GM12878 (cell line): ENCODE data around the gene WDR59.

Experiments used
- ATF7 ChIP-seq: fragments of 450-650 bp; IDR thresholded peaks from 2 replicates; pipeline ENCODE4 v1.6.1; 2016; ENCODE audit warnings: low read depth, mild to moderate bottlenecking
- CEBPB ChIP-seq, 2 experiments: fragments of 150-350 bp in 1 of 2; IDR thresholded peaks; 2 replicates each; pipeline ENCODE4 v1.6.1; 2012 to 2014; ENCODE audit warnings: low read depth in 2 of 2, low read length in 2 of 2, borderline replicate concordance in 1 of 2, inconsistent platforms in 1 of 2
- CREM ChIP-seq: IDR thresholded peaks from 2 replicates; pipeline ENCODE4 v1.6.1; 2014; ENCODE audit warnings: antibody characterized with exemption, low read depth
- CTCF ChIP-seq, 3 experiments: IDR thresholded peaks in 2 of 3; conservative IDR thresholded peaks in 1 of 3; 2 replicates each; pipeline ENCODE4 v1.5.1; 2011; ENCODE audit warnings: low read depth in 3 of 3, low read length in 3 of 3, mild to moderate bottlenecking in 3 of 3, control low read depth in 2 of 3, moderate library complexity in 2 of 3, inconsistent platforms in 1 of 3, mixed read lengths in 1 of 3; ENCODE audit not compliant: control insufficient read depth in 2 of 3, insufficient read depth in 1 of 3; ENCODE audit errors: extremely low read depth in 1 of 3
- DPF2 ChIP-seq: fragments of 450-650 bp; IDR thresholded peaks from 2 replicates; pipeline ENCODE4 v1.6.1; 2017; ENCODE audit warnings: mild to moderate bottlenecking
- EZH2 ChIP-seq: IDR thresholded peaks from 2 replicates; pipeline ENCODE4 v1.6.1; 2012; ENCODE audit warnings: low read depth, mild to moderate bottlenecking, control low read depth, inconsistent platforms, low read length, borderline replicate concordance; ENCODE audit not compliant: control insufficient read depth
- MLLT1 ChIP-seq: fragments of 450-650 bp; IDR thresholded peaks from 2 replicates; pipeline ENCODE4 v1.6.1; 2016; ENCODE audit warnings: mild to moderate bottlenecking
- PBX3 ChIP-seq: IDR thresholded peaks from 2 replicates; pipeline ENCODE4 v1.6.1; 2011; ENCODE audit warnings: mild to moderate bottlenecking, low read depth, low read length, moderate library complexity; ENCODE audit not compliant: insufficient replicate concordance
- POU2F2 ChIP-seq: IDR thresholded peaks from 3 replicates; pipeline ENCODE4 v1.6.1; 2011; ENCODE audit warnings: low read depth, mild to moderate bottlenecking, low read length, borderline replicate concordance
- RCOR1 ChIP-seq: conservative IDR thresholded peaks from 2 replicates; pipeline ENCODE4 v1.6.1; 2012; ENCODE audit warnings: low read depth, low read length, improper control_type of control experiment
- SMC3 ChIP-seq: IDR thresholded peaks from 2 replicates; pipeline ENCODE4 v1.6.1; 2011; ENCODE audit warnings: low read length, improper control_type of control experiment, borderline replicate concordance
- TCF7 ChIP-seq: IDR thresholded peaks from 2 replicates; pipeline ENCODE4 v1.6.1; 2014; ENCODE audit warnings: antibody characterized with exemption, borderline replicate concordance
- YY1 ChIP-seq: IDR thresholded peaks from 2 replicates; pipeline ENCODE4 v1.6.1; 2011; ENCODE audit warnings: low read depth, mild to moderate bottlenecking, low read length
- ZBTB33 ChIP-seq: fragments of 450-650 bp; IDR thresholded peaks from 2 replicates; pipeline ENCODE4 v1.6.1; 2017; ENCODE audit warnings: mild to moderate bottlenecking

GRCh38 chr16:74888232-74888862 is 96.6 kb downstream of the WDR59 start:
- no peak for TF ChIP-seq MLLT1
- TF ChIP-seq CEBPB (IDR thresholded peaks at IDR 0.05; ENCODE audit: borderline replicate concordance in 1 of 2, low read depth in 2 of 2, low read length in 2 of 2) = no peak
- no peak for TF ChIP-seq CTCF (IDR thresholded peaks at IDR 0.05 in 2 of 3, conservative IDR thresholded peaks at IDR 0.05 in 1 of 3; ENCODE audit: control insufficient read depth in 2 of 3, extremely low read depth in 1 of 3, insufficient read depth in 1 of 3, low read depth in 3 of 3, low read length in 3 of 3)
- TF ChIP-seq DPF2 = no peak
- TF ChIP-seq RCOR1 = no peak
- TF ChIP-seq ATF7 = no peak
- no peak for TF ChIP-seq POU2F2
- TF ChIP-seq SMC3 = no peak
- no peak for TF ChIP-seq EZH2
- TF ChIP-seq CREM = no peak
- TF ChIP-seq TCF7 = no peak
- no peak for TF ChIP-seq YY1
- no peak for TF ChIP-seq PBX3
- no peak for TF ChIP-seq ZBTB33
